Astrocyte of the spinal cord (primary cell): ENCODE data around the gene VAMP5.

Experiments
- DNase-seq: peaks from one replicate; pipeline ENCODE4 v3.0.0; 2011; ENCODE audit warnings: low read depth, low spot score
- H3K4me3 ChIP-seq: 2 replicates; pipeline ENCODE4 v1.5.1; 2011; ENCODE audit warnings: low read depth, mild to moderate bottlenecking, low read length, moderate library complexity
- CTCF ChIP-seq: IDR thresholded peaks from 2 replicates; pipeline ENCODE4 v1.5.1; 2012; ENCODE audit warnings: low read depth, mild to moderate bottlenecking, low read length, inconsistent platforms
- in situ Hi-C: cut with HindIII; loops from 2 replicates; pipeline ENCODE4 v1.10.0; 2017; ENCODE audit warnings: low sequenced_read_pairs

Gene VAMP5

GRCh38 chr2:85635011-85635410 is 50.8 kb downstream of the VAMP5 start:
- in situ Hi-C loops = no loop called here
- no peak overlapping the region for H3K4me3 ChIP-seq
- no peak for DNase-seq
- TF ChIP-seq CTCF = no peak

GRCh38 chr2:85635636-85636035 is 51.4 kb downstream of the VAMP5 start:
- in situ Hi-C loops = no loop called here

GRCh38 chr2:85642725-85643124 is 58.5 kb downstream of the VAMP5 start:
- in situ Hi-C loops = no loop called here
- no peak for DNase-seq
- TF ChIP-seq CTCF = no peak
- H3K4me3 ChIP-seq = no peak overlapping the region

More at GRCh38 chr2:85635636-85636035, 51.4 kb downstream of the VAMP5 start:
- DNase-seq = no peak
- H3K4me3 ChIP-seq = no peak overlapping the region
- TF ChIP-seq CTCF = no peak
